Hematopoietic multipotent progenitor cell (in vitro differentiated cells): Measurements from ENCODE around the gene PSENEN. TPM values are rescaled to one million over a fixed set of nuclear protein-coding genes. Genes with fewer than 3 reads are reported as not detected.
"Not testable (repeated sequence)": the region's sequence is repeated elsewhere in the genome, so short reads cannot be mapped to it uniquely, and the experiment has no call there.

Experiments
- DNase-seq, 3 donors: peaks; one replicate each; pipeline ENCODE4 v3.0.0-alpha.2; 2011 to 2015; ENCODE audit warnings: low read depth in 2 of 3, low spot score in 2 of 3
- total RNA-seq: library from RNA; depleted of rRNA; stranded (reverse); fragments of >200 nt; gene quantifications from one replicate; pipeline ENCODE4 v1.2.3, GENCODE V29; 2012

The PSENEN gene
- total RNA-seq, 1 donor, result 14.3 TPM

DNA sequence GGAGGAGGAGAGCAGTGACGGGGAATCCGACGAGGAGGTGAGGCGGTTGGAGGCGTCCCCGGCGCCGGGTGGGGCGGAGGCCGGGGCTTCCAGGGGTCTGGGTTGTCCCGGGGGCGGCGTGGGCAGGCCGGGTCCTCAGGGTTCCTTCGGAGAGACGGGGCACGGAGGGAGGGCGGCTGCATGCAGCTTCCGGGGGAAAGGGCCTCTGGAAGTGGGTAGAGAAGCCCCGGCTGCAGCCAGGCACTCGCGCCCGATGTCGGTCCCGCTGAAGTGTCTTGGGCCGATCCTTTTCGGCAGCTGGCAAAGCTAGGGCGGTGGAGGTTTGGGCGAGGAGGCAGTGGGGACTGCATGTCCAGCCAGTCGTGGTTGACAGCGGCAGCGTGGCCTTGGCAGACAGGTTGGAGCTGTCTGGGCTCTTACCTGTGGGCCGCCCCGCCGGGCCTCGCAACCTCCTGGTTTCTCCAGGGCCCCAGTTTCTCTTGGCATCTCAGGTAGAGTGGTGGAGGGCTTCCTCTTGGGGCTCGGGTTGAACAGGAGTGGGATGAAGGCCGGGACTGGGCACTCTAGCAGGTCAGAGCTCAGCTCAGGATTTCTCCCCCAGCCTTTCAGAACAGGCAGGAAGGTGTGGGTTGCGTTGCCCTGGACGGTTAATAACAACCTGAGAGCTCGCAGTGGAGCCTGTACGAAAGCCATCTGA lies 27.0 kb upstream of the PSENEN start:
- peak in 1 of 3 donors; percentile 46 for DNase-seq

GRCh38 chr19:35719402-35720162 lies 25.9 kb upstream of the PSENEN start:
- DNase-seq, result no peak

DNA sequence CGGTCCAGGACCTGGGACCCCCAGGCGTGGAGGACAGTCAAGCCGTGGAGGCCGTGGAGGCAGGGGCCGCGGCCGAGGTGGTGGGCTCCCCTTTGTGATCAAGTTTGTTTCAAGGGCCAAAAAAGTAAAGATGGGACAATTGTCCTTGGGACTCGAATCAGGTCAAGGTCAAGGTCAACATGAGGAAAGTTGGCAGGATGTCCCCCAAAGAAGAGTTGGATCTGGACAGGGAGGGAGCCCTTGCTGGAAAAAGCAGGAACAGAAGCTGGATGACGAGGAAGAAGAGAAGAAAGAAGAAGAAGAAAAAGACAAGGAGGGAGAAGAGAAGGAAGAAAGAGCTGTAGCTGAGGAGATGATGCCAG lies 25.3 kb upstream of the PSENEN start:
- no peak for DNase-seq

DNA sequence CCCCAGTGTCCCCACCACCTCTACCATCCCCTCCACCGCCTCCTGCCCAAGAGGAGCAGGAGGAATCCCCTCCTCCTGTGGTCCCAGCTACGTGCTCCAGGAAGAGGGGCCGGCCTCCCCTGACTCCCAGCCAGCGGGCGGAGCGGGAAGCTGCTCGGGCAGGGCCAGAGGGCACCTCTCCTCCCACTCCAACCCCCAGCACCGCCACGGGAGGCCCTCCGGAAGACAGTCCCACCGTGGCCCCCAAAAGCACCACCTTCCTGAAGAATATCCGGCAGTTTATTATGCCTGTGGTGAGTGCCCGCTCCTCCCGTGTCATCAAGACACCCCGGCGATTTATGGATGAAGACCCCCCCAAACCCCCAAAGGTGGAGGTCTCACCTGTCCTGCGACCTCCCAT lies 24.8 kb upstream of the PSENEN start:
- no peak for DNase-seq

DNA sequence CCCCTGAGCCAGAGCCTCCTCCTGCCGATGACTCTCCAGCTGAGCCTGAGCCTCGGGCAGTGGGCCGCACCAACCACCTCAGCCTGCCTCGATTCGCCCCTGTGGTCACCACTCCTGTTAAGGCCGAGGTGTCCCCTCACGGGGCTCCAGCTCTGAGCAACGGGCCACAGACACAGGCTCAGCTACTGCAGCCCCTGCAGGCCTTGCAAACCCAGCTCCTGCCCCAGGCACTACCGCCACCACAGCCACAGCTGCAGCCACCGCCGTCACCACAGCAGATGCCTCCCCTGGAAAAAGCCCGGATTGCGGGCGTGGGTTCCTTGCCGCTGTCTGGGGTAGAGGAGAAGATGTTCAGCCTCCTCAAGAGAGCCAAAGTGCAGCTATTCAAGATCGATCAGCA lies 24.1 kb upstream of the PSENEN start:
- no peak for DNase-seq

- no peak for DNase-seq
Measured at GRCh38 chr19:35722461-35722860, 23.0 kb upstream of the PSENEN start.

- DNase-seq, result no peak
Measured at GRCh38 chr19:35722897-35723296, 22.6 kb upstream of the PSENEN start.

GRCh38 chr19:35723671-35724070 lies 21.8 kb upstream of the PSENEN start:
- no peak for DNase-seq

DNA sequence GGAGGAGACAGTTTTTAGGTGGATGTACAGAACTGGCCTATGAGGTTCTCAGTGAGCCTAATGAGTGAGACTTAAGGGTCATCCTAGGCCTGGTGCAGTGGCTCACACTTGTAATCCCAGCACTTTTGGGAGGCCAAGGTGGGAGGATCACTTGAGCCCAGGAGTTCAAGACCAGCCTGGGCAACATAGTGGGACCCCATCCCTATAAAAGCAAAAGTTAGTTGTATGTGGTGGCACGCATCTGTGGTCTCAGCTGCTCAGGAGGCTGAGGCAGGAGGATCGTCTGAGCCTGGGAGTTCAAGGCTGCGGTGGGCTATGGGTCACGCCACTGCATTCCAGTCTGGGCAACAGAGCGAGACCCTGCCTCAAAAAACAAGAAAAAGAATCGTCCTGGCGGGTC lies 21.3 kb upstream of the PSENEN start:
- not testable (repeated sequence) for DNase-seq

DNA sequence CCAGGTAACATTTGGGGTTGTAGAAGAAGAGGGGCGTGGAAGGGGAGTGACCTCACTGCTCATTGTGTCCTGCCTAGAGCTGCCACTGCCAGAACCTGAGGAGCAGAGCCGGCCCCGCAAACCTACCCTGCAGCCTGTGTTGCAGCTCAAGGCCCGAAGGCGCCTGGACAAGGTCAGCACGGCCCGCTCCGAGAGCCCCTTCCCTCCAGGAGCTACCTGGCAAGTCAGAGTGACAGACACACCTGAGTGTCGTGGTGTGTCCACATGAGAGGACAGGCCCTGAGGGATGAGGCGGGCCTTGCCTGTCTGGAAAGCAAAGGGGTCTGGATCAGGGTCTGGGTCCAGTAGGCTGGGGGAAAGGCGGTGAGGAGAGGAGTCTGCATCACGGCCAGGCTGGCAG lies 20.9 kb upstream of the PSENEN start:
- no peak for DNase-seq

- no peak for DNase-seq
Measured at GRCh38 chr19:35725216-35725861, 20.1 kb upstream of the PSENEN start.

- DNase-seq, result no peak
Measured at GRCh38 chr19:35727053-35727955, 18.1 kb upstream of the PSENEN start.

GRCh38 chr19:35727956-35728706 lies 17.3 kb upstream of the PSENEN start:
- DNase-seq, result no peak

- no peak for DNase-seq
Measured at GRCh38 chr19:35729021-35729420, 16.4 kb upstream of the PSENEN start.

DNA sequence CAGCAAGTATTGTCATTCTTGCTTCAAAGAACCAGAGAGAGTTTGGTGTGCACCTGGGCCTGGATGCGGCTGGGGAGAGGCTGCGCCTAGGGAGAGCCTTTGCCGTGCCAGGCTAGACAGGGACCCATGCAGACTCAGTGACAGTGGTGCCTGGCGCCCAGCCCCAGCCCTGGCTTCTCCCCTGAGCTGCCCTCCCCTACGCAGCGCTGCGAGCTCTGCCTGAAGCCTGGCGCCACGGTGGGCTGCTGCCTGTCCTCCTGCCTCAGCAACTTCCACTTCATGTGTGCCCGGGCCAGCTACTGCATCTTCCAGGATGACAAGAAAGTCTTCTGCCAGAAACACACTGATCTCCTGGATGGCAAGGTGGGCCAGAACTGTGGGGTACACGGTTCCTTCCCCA lies 15.7 kb upstream of the PSENEN start:
- no peak for DNase-seq

DNA sequence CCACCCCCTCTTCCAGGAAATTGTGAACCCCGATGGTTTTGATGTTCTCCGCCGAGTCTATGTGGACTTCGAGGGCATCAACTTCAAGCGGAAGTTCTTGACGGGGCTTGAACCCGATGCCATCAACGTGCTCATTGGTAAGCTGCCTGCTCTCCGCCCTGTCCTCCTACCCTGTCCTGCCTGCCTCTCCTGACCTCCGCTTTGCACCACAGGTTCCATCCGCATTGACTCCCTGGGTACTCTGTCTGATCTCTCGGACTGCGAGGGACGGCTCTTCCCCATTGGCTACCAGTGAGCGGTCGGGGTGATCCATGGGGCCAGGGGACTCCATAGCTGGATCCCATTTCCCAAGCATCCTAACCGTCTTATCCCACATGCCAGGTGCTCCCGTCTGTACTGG lies 15.1 kb upstream of the PSENEN start:
- DNase-seq, result no peak

GRCh38 chr19:35731353-35731752 lies 14.1 kb upstream of the PSENEN start:
- DNase-seq, result no peak

- no peak for DNase-seq
Measured at GRCh38 chr19:35731779-35732405, 13.6 kb upstream of the PSENEN start.

DNA sequence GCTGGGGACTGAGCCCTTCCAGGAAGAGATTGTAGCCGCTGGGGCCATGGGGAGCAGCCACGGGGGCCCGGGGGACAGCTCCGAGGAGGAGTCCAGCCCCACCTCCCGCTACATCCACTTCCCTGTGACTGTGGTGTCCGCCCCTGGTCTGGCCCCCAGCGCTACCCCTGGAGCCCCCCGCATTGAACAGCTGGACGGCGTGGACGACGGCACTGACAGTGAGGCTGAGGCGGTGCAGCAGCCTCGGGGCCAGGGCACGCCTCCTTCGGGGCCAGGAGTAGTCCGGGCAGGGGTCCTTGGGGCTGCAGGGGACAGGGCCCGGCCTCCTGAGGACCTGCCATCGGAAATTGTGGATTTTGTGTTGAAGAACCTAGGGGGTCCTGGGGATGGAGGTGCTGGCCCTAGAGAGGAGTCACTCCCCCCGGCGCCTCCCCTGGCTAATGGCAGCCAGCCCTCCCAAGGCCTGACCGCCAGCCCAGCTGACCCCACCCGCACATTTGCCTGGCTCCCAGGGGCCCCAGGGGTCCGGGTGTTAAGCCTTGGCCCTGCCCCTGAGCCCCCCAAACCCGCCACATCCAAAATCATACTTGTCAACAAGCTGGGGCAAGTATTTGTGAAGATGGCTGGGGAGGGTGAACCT lies 12.8 kb upstream of the PSENEN start:
- no peak for DNase-seq
